ENCODE results near the gene RDH5.

RDH5 gene

DNA sequence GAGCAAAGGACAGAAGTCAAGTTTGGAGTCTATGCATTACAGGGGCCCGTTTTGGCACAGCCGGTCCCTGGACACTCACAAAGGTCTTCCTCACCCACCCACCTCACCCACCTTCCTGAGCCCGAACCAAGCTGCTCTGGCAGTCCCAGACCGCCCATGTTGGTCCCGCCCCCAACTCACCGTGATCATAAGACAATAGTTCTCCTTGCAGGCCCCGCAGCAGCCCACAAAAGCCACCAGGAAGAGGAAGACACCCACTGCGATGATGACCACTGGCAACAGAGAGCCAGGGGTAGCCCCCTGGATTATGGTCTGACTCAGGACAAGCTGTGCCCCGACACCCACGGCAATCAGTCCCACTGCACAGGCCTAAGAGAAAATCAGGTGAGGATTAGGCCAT is 6.8 kb downstream of the RDH5 start:
- no peaks in the 10 kb centered on the region for H3K9me3 ChIP-seq (ENCODE audit: severe bottlenecking)
- no peak overlapping the region for H3K27ac ChIP-seq
- DNase-seq: no peak
- H3K36me3 ChIP-seq: peaks cover 44% of the 10 kb centered on the region
- no peaks in the 10 kb centered on the region for H3K27me3 ChIP-seq (ENCODE audit: insufficient read depth, low read depth, severe bottlenecking)
- TF ChIP-seq CTCF (IDR thresholded peaks at IDR 0.05; ENCODE audit: low read depth, low read length): no peak
- H3K4me3 ChIP-seq (ENCODE audit: low read depth, low read length): no peak overlapping the region

GRCh38 chr12:55727643-55728185 is 7.5 kb downstream of the RDH5 start:
- no peaks in the 10 kb centered on the region for H3K9me3 ChIP-seq (ENCODE audit: severe bottlenecking)
- no peak for DNase-seq

GRCh38 chr12:55728186-55728938 is 8.2 kb downstream of the RDH5 start:
- H3K9me3 ChIP-seq (ENCODE audit: severe bottlenecking): no peaks in the 10 kb centered on the region
- no peaks in the 10 kb centered on the region for H3K27me3 ChIP-seq (ENCODE audit: insufficient read depth, low read depth, severe bottlenecking)
- peak overlapping the region; percentile 97 for H3K4me3 ChIP-seq (ENCODE audit: low read depth, low read length)
- TF ChIP-seq CTCF (IDR thresholded peaks at IDR 0.05; ENCODE audit: low read depth, low read length): no peak
- DNase-seq: peak; percentile 87
- peaks cover 42% of the 10 kb centered on the region for H3K36me3 ChIP-seq
- H3K27ac ChIP-seq: peak overlapping the region; percentile 94

More at GRCh38 chr12:55727643-55728185, 7.5 kb downstream of the RDH5 start:
- TF ChIP-seq CTCF (IDR thresholded peaks at IDR 0.05; ENCODE audit: low read depth, low read length): no peak
- Histone ChIP-seq H3K4me3 (ENCODE audit: low read depth, low read length) (peak overlapping the region; percentile 97), H3K27ac (peak overlapping the region; percentile 94), H3K36me3 (peaks cover 44% of the 10 kb centered on the region), H3K27me3 (ENCODE audit: insufficient read depth, low read depth, severe bottlenecking) (no peaks in the 10 kb centered on the region)

GRCh38 chr12:55728939-55729818 is 9.0 kb downstream of the RDH5 start, which contains the start of gene CD63:
CD63 (minus strand) TSS chr12:55729009; CDS start chr12:55728341, 668 bp downstream.
- H3K4me3 ChIP-seq (ENCODE audit: low read depth, low read length): peak within 1 kb of the TSS; percentile 97
- DNase-seq: peak; percentile 94
- no peak for TF ChIP-seq CTCF (IDR thresholded peaks at IDR 0.05; ENCODE audit: low read depth, low read length)
- H3K27ac ChIP-seq: peak within 1 kb of the TSS; percentile 94
- H3K36me3 ChIP-seq: peaks cover 34% of the 10 kb centered on the region
- no peaks in the 10 kb centered on the region for H3K27me3 ChIP-seq (ENCODE audit: insufficient read depth, low read depth, severe bottlenecking)
- H3K9me3 ChIP-seq (ENCODE audit: severe bottlenecking): no peaks in the 10 kb centered on the region

DNA sequence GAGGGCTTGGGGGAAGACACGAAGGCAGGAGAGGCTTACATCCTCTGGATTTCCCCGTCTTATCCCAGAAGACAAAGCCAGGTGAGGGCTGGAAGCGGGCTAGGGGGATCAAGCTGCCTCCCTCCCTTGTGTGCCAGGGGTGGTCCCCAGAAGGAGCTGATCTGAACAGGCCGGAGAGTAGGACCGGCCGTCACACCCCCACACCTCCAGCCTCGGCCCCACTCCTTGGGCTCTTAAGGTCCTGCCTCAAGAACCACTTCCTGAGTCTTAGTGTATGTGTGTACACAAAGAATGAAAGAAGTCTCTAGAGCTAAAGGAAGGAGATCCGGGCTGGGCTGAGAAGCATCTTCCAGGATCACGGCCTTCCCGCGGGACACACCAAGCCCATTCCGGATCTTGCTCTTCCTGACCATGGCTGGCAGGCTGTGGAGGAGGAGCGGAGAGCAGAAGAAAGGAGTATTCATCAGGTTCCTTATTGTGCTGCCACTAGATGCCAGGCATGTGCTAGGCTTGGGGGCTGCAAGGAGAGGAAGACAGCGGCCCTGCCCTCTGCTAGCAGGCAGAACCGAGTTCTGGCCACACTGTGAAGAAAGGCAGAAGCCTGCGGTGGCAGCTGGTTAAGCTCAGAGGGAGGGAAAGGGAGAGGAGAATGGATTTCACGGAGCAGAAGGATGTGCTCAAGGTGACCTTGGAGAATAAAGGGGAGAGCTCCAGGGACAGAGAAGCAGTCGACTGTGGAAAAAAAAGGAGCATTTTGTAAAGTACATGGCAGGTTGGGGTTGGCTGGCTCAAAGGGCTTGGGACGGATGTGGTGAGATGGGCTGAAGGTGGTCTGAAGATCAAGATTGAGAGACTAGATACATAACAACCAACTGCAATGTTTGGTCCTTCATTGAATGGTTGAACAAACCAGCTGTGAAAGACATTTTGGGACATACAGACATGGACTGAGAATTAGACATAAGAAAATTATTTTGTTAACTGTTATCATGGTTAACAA is 9.9 kb downstream of the RDH5 start:
- DNase-seq: peak; percentile 59
- Histone ChIP-seq H3K36me3 (peaks cover 24% of the 10 kb centered on the region), H3K9me3 (ENCODE audit: severe bottlenecking) (no peaks in the 10 kb centered on the region), H3K4me3 (ENCODE audit: low read depth, low read length) (peak overlapping the region; percentile 97), H3K27ac (peak overlapping the region; percentile 94), H3K27me3 (ENCODE audit: insufficient read depth, low read depth, severe bottlenecking) (no peaks in the 10 kb centered on the region)
- TF ChIP-seq CTCF (IDR thresholded peaks at IDR 0.05; ENCODE audit: low read depth, low read length): peak; percentile 18; the same call in 1 of the 2 replicates

All from WERI-Rb-1 (cell line).